Epithelial cell of proximal tubule (primary cell): ENCODE results near the gene STK36. TPM values are rescaled to one million over a fixed set of nuclear protein-coding genes. Genes with fewer than 3 reads are reported as not detected.
A peak's percentile ranks its signal among the peaks of the same experiment; 100 is the strongest.

Experiments used
- DNase-seq: peaks from one replicate; pipeline ENCODE4 v3.0.0-alpha.2; 2011; ENCODE audit warnings: low read depth
- H3K4me3 ChIP-seq: 2 replicates; pipeline ENCODE4 v1.5.1; 2011; ENCODE audit warnings: low read depth, mild to moderate bottlenecking, low read length
- CTCF ChIP-seq: conservative IDR thresholded peaks from 2 replicates; pipeline ENCODE4 v1.5.1; 2012; ENCODE audit warnings: low read depth, mild to moderate bottlenecking, low read length
- total RNA-seq: library from RNA; depleted of rRNA; stranded (reverse); fragments of >200 nt; gene quantifications from 2 replicates; pipeline ENCODE4 v1.2.3, GENCODE V29; 2015

Gene STK36
- total RNA-seq, 1 donor from 2014 or later, result 16.0 TPM

- no peak for TF ChIP-seq CTCF
- H3K4me3 ChIP-seq, result peak overlapping the region; percentile 99
- DNase-seq, result no peak
These were observed 11.9 kb upstream of the STK36 start for GRCh38 chr2:218659988-218660358.

- no peak overlapping the region for H3K4me3 ChIP-seq
- DNase-seq, result no peak
- no peak for TF ChIP-seq CTCF
These were observed 9.5 kb upstream of the STK36 start for GRCh38 chr2:218662377-218662776.

- no peak overlapping the region for H3K4me3 ChIP-seq
- no peak for DNase-seq
- no peak for TF ChIP-seq CTCF
These were observed 9.1 kb upstream of the STK36 start for GRCh38 chr2:218662827-218663226.

GRCh38 chr2:218663901-218664300 lies 8.0 kb upstream of the STK36 start:
- DNase-seq, result no peak
- no peak for TF ChIP-seq CTCF
- H3K4me3 ChIP-seq, result no peak overlapping the region

GRCh38 chr2:218664653-218665052 lies 7.2 kb upstream of the STK36 start:
- no peak for DNase-seq
- TF ChIP-seq CTCF, result no peak
- no peak overlapping the region for H3K4me3 ChIP-seq

- no peak for TF ChIP-seq CTCF
- no peak for DNase-seq
- H3K4me3 ChIP-seq, result peak overlapping the region; percentile 84
These were observed 711 bp upstream of the STK36 start for GRCh38 chr2:218671097-218671653.

- no peak for DNase-seq
These were observed 7.2 kb downstream of the STK36 start for GRCh38 chr2:218679119-218679518.

More at GRCh38 chr2:218679119-218679518, 7.2 kb downstream of the STK36 start:
- H3K4me3 ChIP-seq, result no peak overlapping the region
- TF ChIP-seq CTCF, result no peak
